Measurements from ENCODE around the gene MOXD1.

GRCh38 chr6:132275066-132275970, 126.0 kb downstream of the MOXD1 start:
- TF ChIP-seq ZNF146 (tag by site-specific recombination; IDR thresholded peaks at IDR 0.05) (no peak), ZNF366 (tag by site-specific recombination; conservative IDR thresholded peaks at IDR 0.05) (no peak), ZNF24 (tag by site-specific recombination; IDR thresholded peaks at IDR 0.05) (no peak), ZNF785 (tag by site-specific recombination; IDR thresholded peaks at IDR 0.05) (no peak), PRDM6 (tag by site-specific recombination; IDR thresholded peaks at IDR 0.05) (no peak), CTCF (tag by site-specific recombination; IDR thresholded peaks at IDR 0.05) (no peak), SP3 (tag by site-specific recombination; IDR thresholded peaks at IDR 0.05) (no peak), ZNF549 (tag by site-specific recombination; IDR thresholded peaks at IDR 0.05) (no peak)
